ENCODE data around the gene IFNA1.
A peak's percentile ranks its signal among the peaks of the same experiment; 100 is the strongest.
"Not testable (repeated sequence)": the region's sequence is repeated elsewhere in the genome, so short reads cannot be mapped to it uniquely, and the experiment has no call there.

IFNA1 gene

GRCh38 chr9:21443849-21444625 lies 3.8 kb downstream of the IFNA1 start:
- Histone ChIP-seq H3K27me3 (replicated peaks; ENCODE audit: insufficient read depth, low read length) (no peaks in the 10 kb centered on the region), H3K36me3 (replicated peaks; ENCODE audit: insufficient read depth, low read length) (no peaks in the 10 kb centered on the region), H3K4me2 (ENCODE audit: low read depth, low read length) (peak overlapping the region; percentile 52; the same call in 1 of the 2 replicates), H3K9me3 (replicated peaks; ENCODE audit: insufficient read depth, low read length) (no peaks in the 10 kb centered on the region), H2AFZ (ENCODE audit: low read length) (no peak overlapping the region), H3K79me2 (ENCODE audit: low read length) (no peaks in the 10 kb centered on the region), H4K20me1 (ENCODE audit: insufficient read depth, low read length) (no peaks in the 10 kb centered on the region), H3K4me3 (ENCODE audit: low read length) (no peak overlapping the region; the same call in 1 of the 2 replicates), H3K9me2 (replicated peaks; ENCODE audit: insufficient read depth, low read length) (no peaks in the 10 kb centered on the region), H3F3A (ENCODE audit: insufficient read depth, low read length) (peaks cover 12% of the 10 kb centered on the region), H3K9ac (ENCODE audit: low read length) (no peak overlapping the region), H3K27ac (ENCODE audit: low read length) (peak overlapping the region; percentile 71; the same call in 1 of the 2 replicates), H3K4me1 (ENCODE audit: low read length) (0 out of 2 replicates have a peak, but pooled peaks cover 11% of the 10 kb centered on the region)
- DNase-seq, result peak; percentile 83
- TF ChIP-seq EZH2 (optimal IDR thresholded peaks at IDR 0.05; ENCODE audit: low read depth, low read length) (no peak), EZH2phosphoT487 (IDR thresholded peaks at IDR 0.05; ENCODE audit: low read length) (no peak), CTCF (IDR thresholded peaks at IDR 0.05; ENCODE audit: low read length) (no peak)

GRCh38 chr9:21449312-21449711 lies 9.1 kb downstream of the IFNA1 start:
- H3K79me2 ChIP-seq (ENCODE audit: low read length); H3K4me2 ChIP-seq (ENCODE audit: low read depth, low read length); H3K27me3 ChIP-seq (replicated peaks; ENCODE audit: insufficient read depth, low read length); DNase-seq; H3F3A ChIP-seq (ENCODE audit: insufficient read depth, low read length); H4K20me1 ChIP-seq (ENCODE audit: insufficient read depth, low read length); H3K9ac ChIP-seq (ENCODE audit: low read length); H3K4me3 ChIP-seq (ENCODE audit: low read length); H3K27ac ChIP-seq (ENCODE audit: low read length); H3K9me2 ChIP-seq (replicated peaks; ENCODE audit: insufficient read depth, low read length); H2AFZ ChIP-seq (ENCODE audit: low read length); H3K9me3 ChIP-seq (replicated peaks; ENCODE audit: insufficient read depth, low read length); H3K4me1 ChIP-seq (ENCODE audit: low read length); H3K36me3 ChIP-seq (replicated peaks; ENCODE audit: insufficient read depth, low read length): not testable (repeated sequence)

- H3K4me3 ChIP-seq (ENCODE audit: low read length), result no peak overlapping the region
- H4K20me1 ChIP-seq (ENCODE audit: insufficient read depth, low read length), result no peaks in the 10 kb centered on the region
- no peak for DNase-seq
- TF ChIP-seq EZH2phosphoT487 (IDR thresholded peaks at IDR 0.05; ENCODE audit: low read length), result no peak
- TF ChIP-seq CTCF (IDR thresholded peaks at IDR 0.05; ENCODE audit: low read length), result no peak
- TF ChIP-seq EZH2 (optimal IDR thresholded peaks at IDR 0.05; ENCODE audit: low read depth, low read length), result no peak
- H3K9me2 ChIP-seq (replicated peaks; ENCODE audit: insufficient read depth, low read length), result no peaks in the 10 kb centered on the region
- no peaks in the 10 kb centered on the region for H3K4me1 ChIP-seq (ENCODE audit: low read length)
- H3K27me3 ChIP-seq (replicated peaks; ENCODE audit: insufficient read depth, low read length), result no peaks in the 10 kb centered on the region
- H3F3A ChIP-seq (ENCODE audit: insufficient read depth, low read length), result no peaks in the 10 kb centered on the region
- no peak overlapping the region for H3K4me2 ChIP-seq (ENCODE audit: low read depth, low read length)
- no peak overlapping the region for H3K27ac ChIP-seq (ENCODE audit: low read length)
- no peaks in the 10 kb centered on the region for H3K36me3 ChIP-seq (replicated peaks; ENCODE audit: insufficient read depth, low read length)
- H2AFZ ChIP-seq (ENCODE audit: low read length), result no peak overlapping the region
- H3K79me2 ChIP-seq (ENCODE audit: low read length), result no peaks in the 10 kb centered on the region
- no peak overlapping the region for H3K9ac ChIP-seq (ENCODE audit: low read length)
- H3K9me3 ChIP-seq (replicated peaks; ENCODE audit: insufficient read depth, low read length), result no peaks in the 10 kb centered on the region
Observed at GRCh38 chr9:21450733-21451394, 10.6 kb downstream of the IFNA1 start.

- H3K9me2 ChIP-seq (replicated peaks; ENCODE audit: insufficient read depth, low read length), result no peaks in the 10 kb centered on the region
- no peak for DNase-seq
- H3K9ac ChIP-seq (ENCODE audit: low read length), result no peak overlapping the region
- no peaks in the 10 kb centered on the region for H3K79me2 ChIP-seq (ENCODE audit: low read length)
- H3K9me3 ChIP-seq (replicated peaks; ENCODE audit: insufficient read depth, low read length), result no peaks in the 10 kb centered on the region
- H3K27me3 ChIP-seq (replicated peaks; ENCODE audit: insufficient read depth, low read length), result no peaks in the 10 kb centered on the region
- no peak overlapping the region for H3K27ac ChIP-seq (ENCODE audit: low read length)
- TF ChIP-seq CTCF (IDR thresholded peaks at IDR 0.05; ENCODE audit: low read length) (no peak), EZH2 (optimal IDR thresholded peaks at IDR 0.05; ENCODE audit: low read depth, low read length) (no peak), EZH2phosphoT487 (IDR thresholded peaks at IDR 0.05; ENCODE audit: low read length) (no peak)
- no peaks in the 10 kb centered on the region for H3K4me1 ChIP-seq (ENCODE audit: low read length)
- no peak overlapping the region for H2AFZ ChIP-seq (ENCODE audit: low read length)
- H3K4me3 ChIP-seq (ENCODE audit: low read length), result no peak overlapping the region
- no peaks in the 10 kb centered on the region for H3F3A ChIP-seq (ENCODE audit: insufficient read depth, low read length)
- no peaks in the 10 kb centered on the region for H3K36me3 ChIP-seq (replicated peaks; ENCODE audit: insufficient read depth, low read length)
- H4K20me1 ChIP-seq (ENCODE audit: insufficient read depth, low read length), result no peaks in the 10 kb centered on the region
- no peak overlapping the region for H3K4me2 ChIP-seq (ENCODE audit: low read depth, low read length)
Observed at GRCh38 chr9:21452681-21453080, 12.4 kb downstream of the IFNA1 start.
